ENCODE data around the gene TRMT44.

The TRMT44 gene

DNA sequence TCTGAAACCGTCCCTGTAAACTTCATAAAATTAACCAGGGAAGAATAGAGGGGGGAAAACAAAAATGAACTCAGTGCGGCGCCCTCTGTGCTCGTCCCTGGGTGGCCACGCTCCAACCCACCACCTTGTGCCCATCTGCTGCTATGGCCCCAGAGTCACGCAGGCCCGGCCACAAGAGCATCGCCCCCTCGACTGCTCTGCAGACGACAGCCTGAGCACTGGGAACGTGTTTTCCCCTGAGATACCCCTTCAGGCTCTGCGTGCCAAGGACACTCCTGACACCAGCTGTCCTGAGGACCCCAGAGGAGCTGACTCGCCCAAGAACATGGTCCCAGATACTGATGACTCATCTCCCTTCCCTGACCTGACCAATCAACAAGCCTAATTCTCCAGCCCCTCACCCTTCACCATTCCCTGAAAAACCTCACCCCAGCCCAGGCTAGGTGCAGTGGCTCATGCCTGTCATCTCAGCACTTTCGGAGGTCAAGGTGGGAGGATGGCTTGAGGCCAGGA lies 75.5 kb downstream of the TRMT44 start:
- DNase-seq: no peak

DNA sequence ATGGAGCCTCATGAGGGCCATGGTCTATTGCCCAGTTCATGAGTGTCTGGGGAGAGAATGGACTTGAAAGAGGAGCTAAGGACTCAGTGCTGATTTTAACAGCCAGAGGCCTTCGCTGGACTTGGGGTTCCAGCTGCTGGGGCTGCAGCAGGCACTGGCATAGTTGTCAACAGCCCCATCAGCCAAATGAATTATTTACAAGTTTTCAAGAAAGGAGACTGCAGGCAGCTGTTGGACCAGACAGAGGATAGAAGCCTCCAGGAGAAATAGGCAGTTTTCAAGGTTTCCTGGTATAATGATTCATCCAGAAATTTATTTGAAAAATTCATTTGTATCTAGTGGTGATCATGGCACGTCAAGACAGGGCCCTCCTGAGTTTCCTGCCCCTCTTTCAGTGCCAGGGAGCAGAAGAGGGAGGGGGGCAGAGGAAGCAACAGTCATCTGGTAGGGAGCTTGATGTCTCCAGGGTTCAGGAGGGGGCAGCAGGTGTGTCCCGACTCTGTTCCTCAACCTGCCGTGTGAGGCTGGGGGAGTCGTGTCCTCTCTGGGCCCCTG lies 76.5 kb downstream of the TRMT44 start:
- DNase-seq: no peak

DNA sequence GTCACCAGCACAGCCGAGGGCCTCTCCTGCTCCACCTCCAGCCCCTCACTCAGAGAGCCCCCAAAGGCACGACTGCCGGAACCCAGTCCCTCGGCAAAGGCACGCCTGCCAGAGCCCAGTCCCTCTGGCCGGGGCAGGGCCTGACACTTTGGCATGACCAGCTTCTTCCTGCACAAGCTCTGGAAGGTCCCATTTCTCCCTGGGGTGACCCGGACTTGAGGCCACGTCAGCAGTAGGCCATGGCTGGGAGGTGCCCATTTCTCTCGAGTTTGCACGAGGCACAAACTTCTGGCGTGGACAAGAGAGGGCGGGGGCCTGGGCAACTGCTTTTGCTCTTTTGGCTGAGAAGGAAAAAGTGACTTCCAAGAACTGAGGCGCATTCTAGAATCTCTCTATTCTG lies 77.4 kb downstream of the TRMT44 start:
- DNase-seq: no peak

DNA sequence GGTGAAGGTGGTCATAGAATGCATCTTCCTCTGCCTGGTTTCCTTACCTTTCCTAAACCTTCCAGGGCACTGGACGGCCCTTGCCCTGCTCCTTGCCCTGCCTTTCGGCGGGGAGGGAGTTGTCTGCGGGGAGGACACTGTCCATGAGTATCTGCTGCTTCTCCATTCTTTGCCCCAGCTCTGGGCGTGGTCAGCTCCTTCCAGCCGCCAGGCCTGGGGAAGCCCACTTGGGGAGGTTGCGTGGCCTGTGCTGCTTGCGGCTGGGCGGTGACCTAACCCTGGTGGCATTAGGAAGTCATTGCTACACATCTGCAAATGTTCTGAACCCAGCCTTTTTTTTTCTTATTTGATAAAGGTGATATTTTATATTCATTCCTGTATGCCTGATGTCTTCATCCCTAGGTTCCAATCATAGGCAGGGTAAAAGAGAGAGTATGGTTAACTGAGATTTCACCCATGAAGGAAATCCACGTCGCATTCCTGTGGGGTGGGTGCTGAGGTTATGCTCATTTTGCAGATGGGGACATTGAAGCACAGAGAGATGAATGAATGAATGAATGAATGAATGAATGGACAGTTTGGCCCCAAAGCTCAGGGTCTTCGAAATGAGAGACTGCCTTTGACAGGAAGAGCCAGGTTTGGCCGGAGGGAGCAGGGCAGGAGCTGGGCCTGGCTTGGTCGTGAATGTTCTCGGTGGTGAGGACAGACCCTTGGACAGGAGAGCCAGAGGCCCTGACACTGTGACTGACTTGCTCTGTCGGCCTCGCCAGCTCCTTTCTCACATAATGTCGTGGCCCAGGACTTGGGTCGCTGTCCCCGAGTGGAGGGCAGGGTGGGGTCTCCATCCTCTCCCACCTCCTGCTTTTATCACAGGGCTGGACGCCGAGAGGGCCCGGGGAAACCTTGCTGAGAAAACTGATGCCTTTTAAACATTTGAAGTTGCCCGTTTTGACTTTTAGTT lies 81.9 kb downstream of the TRMT44 start:
- DNase-seq: no peak

DNA sequence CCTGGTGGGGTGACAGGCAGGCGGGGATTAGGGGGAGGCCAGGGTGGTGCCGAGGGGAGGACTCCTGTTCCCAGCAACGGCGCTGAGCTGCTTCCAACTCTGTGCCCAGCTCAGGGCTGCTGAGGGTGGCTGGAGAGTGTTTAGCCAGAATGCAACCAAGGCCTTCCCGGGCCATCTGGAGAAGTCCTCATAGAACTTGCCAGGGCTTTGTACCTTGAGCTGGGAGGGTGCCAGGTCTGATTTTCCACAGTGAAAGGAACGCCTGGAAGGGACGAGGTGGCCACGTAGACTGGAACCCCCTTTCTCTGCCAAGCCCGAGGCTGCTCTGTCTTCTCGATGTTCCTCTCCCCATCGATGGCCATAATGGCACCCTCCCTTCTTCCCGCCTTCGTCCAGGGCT lies 82.6 kb downstream of the TRMT44 start:
- no peak for DNase-seq

DNA sequence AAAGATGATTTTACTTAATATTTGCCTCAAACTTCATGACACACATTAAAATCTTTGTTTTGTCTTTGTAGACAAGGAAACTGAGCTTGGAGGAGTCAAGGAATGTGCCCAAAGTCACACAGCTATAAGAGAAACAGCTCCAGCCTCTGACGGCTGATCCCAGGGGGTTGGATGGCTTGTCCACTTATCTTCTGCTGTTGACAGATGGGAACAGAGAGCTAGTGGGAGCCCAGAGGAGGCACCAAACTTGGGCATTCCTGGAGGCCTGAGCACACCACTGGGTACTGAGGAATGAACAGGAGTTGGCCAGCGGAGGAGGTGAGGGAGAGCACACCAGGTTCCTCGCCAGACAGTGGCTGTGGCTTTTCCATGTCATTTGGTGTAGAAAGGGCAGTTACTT lies 83.2 kb downstream of the TRMT44 start:
- no peak for DNase-seq

DNA sequence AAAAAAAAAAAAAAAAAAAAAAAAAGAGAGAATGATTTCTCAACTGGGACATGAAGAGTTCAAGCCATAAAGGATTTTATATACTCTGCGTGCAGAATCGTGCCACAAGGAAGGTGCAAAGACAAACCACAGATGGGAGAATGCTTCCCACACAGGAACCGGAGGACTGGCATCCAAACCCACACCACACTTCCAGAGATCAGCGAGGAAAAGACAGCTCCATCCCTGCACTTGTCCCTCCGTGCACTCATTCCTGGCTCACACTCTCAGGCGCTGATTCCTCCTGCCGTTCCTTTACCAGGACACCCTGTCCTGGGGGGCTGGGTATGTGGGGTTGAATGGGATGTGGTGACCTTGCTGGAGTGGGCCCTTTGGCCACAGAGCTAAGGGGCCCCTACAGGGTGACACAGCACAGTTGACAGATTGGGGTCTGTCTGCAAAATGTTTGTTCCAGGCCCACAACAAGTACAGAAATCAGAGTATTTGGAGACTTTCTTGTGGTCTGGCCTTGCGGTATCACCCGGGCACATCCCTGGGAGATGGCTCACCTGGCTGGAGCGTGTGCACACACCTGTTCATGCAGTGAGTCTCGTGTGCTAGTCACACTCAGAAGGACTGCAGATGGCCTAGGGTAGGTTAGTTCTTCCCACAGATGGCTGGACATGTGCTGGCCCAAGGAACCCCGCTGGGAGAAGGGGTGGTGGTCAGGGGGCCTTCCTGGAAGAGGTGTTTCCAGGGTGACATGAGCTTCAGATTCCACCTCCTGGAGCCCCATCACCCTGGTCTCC lies 84.2 kb downstream of the TRMT44 start:
- DNase-seq: no peak

DNA sequence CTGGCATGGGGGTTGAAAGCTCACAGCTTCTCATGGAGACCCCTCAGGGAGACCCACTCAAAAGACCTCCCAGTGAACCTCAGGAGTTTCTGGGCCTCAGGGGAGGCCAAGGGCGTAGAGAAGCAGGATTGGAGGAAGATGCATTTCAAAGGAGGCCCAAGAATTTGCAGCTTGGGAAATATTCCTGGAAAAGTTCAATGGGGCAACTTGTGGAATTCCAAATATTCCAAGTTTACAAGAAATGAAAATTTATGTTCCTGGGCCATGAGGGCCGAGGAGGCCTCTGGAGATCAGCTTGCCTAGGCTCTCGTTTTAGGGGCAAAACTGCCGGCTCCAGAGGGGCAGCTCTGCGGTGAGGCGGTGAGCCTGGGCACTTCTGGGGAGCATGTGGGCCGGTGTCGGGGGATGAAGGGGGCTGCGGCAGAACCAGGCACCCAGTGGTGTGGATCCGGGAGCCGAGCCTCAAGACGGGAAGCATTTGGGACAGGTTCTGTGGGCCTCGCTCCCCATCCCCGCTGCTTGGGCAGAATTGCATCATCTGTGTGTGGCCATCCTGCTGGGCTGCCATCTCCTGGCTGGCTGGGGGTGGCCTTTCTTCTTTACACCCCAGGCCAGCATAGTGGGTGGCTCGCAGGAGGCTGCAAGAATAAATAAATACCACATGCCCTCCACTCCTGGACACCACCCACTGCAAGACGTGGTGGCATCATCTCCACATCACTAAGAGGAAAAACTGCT lies 85.0 kb downstream of the TRMT44 start:
- no peak for DNase-seq

All from activated CD4-positive, alpha-beta T cell treated with anti-CD3 and anti-CD28 coated beads, Interleukin-10, Interleukin-2, amounts not matched to agents 100 ng/mL and 50 ng/mL, durations not matched to agents 16 hours and 8 hours (primary cell).